Activated T-helper 9 cell treated with anti-CD3 and anti-CD28 coated beads, Interleukin-2, amount 50 U/mL, for 16 hours (primary cell): ENCODE measurements around the gene EPHX1.
A peak's percentile ranks its signal among the peaks of the same experiment; 100 is the strongest.

Experiments used
- DNase-seq: peaks from one replicate; pipeline ENCODE4 v3.0.0-alpha.2; 2020; ENCODE audit warnings: low read depth

The EPHX1 gene

GRCh38 chr1:225861834-225862580 is 52.1 kb downstream of the EPHX1 start:
- no peak for DNase-seq

GRCh38 chr1:225862581-225862950 is 52.6 kb downstream of the EPHX1 start:
- DNase-seq = no peak

- no peak for DNase-seq
Measured at GRCh38 chr1:225863167-225863566, 53.2 kb downstream of the EPHX1 start.

- DNase-seq = no peak
Measured at GRCh38 chr1:225865514-225865913, 55.6 kb downstream of the EPHX1 start.

- DNase-seq = peak; percentile 65
Measured at GRCh38 chr1:225866061-225866837, 56.3 kb downstream of the EPHX1 start.

- DNase-seq = no peak
Measured at GRCh38 chr1:225866981-225867380, 57.1 kb downstream of the EPHX1 start.

- no peak for DNase-seq
Measured at GRCh38 chr1:225868631-225869330, 58.9 kb downstream of the EPHX1 start.

GRCh38 chr1:225870911-225871310 is 61.0 kb downstream of the EPHX1 start:
- DNase-seq = no peak

- no peak for DNase-seq
Measured at GRCh38 chr1:225871359-225872074, 61.6 kb downstream of the EPHX1 start.

- no peak for DNase-seq
Measured at GRCh38 chr1:225872075-225872430, 62.1 kb downstream of the EPHX1 start.

- DNase-seq = no peak
Measured at GRCh38 chr1:225873281-225873850, 63.4 kb downstream of the EPHX1 start.

- DNase-seq = no peak
Measured at GRCh38 chr1:225874431-225874830, 64.5 kb downstream of the EPHX1 start.

GRCh38 chr1:225875044-225875815 is 65.3 kb downstream of the EPHX1 start:
- no peak for DNase-seq

GRCh38 chr1:225876900-225877510 is 67.1 kb downstream of the EPHX1 start:
- DNase-seq = no peak

- DNase-seq = no peak
Measured at GRCh38 chr1:225877580-225877979, 67.7 kb downstream of the EPHX1 start.

GRCh38 chr1:225878282-225878681 is 68.4 kb downstream of the EPHX1 start:
- no peak for DNase-seq

- no peak for DNase-seq
Measured at GRCh38 chr1:225879521-225880221, 69.7 kb downstream of the EPHX1 start.

- DNase-seq = no peak
Measured at GRCh38 chr1:225880222-225880588, 70.3 kb downstream of the EPHX1 start.

- DNase-seq = no peak
Measured at GRCh38 chr1:225880636-225881035, 70.7 kb downstream of the EPHX1 start.
